ENCODE data around the gene MBTPS1.

MBTPS1 gene

DNA sequence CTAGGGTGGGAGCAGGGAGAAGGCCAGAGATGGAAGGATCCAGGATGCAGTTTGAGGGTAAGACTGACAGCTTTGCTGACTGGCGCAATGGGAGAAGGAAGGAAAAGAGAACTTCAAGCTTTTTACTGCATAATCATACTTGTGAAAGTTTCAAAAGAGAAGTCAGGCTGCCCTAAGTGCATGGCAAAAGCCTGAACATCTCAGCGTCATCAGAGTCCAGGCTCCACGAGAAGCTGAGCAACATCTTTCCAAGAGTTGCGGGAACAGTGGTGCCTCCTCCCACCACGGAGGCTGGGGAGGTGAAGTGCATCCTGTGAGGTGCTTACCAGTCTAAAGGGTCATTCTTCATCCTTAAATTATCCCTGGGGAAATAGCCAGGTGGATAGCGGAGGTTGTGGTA is 47.2 kb downstream of the MBTPS1 start:
- no peak for DNase-seq

DNA sequence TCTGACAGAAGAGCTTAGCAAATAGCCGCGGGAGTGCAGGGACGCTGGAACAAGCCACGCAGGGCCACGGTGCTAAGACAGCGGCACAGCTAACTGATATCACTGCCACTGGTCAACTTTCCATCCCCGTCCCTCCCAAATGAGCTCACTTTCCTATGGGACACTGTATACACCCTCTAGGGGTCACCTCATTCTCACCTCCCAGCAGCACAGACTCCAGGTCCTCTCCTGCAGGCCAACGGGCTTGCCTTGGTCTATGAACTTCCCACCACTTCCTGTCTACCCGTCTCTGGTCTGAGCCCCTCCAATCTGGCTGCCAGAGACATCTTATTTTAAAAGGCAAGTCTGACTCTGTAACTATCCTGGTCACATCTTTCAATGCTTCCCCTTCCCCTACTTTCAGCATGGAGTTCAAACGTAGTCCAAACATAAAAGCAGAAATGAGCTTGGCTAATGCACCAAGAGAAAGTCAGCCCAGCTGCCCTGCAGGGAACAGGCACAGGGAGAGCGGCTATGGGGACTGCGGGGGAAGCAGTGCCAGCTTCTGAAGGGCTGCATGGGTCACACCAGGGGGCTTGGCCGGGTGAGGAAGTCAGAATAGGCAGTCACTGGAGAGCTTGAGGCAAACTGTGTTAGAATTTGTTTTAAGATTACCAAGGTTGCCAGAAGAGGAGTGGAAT is 47.8 kb downstream of the MBTPS1 start:
- DNase-seq, result no peak

GRCh38 chr16:84068041-84068440 is 48.7 kb downstream of the MBTPS1 start:
- no peak for DNase-seq

- DNase-seq, result no peak
Observed at GRCh38 chr16:84067640-84068039, 49.1 kb downstream of the MBTPS1 start.

GRCh38 chr16:84065536-84066132 is 51.1 kb downstream of the MBTPS1 start:
- DNase-seq, result no peak

DNA sequence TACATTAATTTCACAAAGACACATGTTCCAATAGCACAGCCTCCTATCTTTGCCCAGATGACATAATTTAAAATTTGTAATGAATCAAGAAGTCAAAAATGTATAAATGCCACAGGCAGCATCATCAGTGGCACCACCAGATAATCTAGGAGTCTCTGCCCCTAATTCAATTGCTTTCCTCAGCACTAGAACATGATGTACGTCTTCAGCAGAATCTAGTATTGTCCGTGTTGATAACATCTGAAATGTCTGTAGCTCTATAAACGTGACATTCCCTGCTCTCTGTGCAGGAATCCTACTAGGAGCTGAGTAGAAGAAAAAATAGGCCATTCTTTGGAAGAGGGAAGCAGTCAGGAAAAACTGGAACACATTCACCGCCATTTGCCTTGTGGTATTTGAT is 52.8 kb downstream of the MBTPS1 start:
- no peak for DNase-seq

DNA sequence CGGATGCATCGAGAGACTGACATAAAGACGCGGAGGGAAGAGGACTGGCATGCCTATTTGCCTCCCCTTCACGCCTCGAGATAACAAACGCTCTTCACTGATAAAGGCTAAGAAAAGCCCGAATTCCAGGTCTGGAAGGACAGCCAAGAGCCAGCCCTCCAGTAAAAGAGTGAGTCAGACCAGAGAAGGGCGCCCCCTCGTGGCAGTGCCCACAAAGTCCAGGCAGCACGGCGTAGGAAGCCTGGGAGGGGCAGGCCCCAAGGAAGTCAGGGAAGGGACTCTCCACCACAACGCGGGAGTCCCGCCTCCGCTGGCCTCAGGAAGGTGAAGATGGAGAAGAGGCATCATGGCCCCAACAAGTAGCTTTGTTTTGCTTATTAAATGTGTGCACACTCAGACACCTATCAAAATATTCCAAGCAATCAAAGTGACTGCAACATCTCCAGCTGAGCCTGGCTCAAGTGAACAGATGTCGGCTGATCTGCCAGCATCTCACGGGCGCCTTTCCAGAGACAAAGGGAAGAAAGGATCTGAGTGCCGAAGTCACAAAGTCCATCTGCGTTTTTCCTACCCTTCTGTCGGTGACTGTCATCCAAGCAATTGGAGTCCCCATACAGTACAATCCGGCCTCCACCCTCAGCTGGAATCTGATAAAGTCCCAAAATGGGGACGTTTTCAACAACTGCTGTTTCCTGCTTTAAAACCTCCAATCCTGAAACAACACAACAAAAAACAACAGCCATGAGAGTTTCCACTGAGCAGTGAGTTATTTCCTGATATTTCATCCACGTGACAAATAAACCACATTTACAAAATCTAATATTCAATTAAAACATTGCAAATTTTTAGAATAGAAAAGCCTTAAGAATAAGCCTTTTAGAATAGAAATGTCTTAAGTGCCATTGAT is 53.8 kb downstream of the MBTPS1 start:
- peak; percentile 31 for DNase-seq

DNA sequence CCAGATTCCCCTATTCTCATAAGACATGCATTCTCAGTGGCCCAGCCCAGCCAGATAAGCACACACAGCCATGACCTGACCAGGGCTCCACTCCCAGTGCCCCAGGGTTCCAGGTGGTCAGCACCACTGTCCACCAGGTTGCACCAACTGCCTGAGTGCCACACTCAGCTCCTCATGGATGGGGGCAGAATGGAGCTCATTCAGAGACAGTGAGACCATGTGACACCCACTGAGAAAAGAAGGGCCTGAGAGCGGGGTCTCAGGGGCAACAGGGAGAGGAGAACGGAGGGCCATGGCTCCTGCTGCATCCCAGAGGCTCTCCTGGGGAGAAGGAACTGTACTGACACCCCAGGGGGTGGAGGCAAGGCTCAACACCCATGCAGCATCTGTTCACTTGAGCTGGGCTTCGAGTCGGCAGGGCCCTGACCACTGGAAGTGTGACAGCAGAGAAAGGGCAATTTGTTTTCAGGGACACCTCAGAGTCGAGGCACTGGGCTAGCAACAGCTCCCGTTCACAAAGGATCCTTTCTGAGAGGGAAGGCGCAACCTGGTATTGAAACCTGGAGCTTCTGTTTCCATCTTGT is 55.4 kb downstream of the MBTPS1 start:
- no peak for DNase-seq

DNA sequence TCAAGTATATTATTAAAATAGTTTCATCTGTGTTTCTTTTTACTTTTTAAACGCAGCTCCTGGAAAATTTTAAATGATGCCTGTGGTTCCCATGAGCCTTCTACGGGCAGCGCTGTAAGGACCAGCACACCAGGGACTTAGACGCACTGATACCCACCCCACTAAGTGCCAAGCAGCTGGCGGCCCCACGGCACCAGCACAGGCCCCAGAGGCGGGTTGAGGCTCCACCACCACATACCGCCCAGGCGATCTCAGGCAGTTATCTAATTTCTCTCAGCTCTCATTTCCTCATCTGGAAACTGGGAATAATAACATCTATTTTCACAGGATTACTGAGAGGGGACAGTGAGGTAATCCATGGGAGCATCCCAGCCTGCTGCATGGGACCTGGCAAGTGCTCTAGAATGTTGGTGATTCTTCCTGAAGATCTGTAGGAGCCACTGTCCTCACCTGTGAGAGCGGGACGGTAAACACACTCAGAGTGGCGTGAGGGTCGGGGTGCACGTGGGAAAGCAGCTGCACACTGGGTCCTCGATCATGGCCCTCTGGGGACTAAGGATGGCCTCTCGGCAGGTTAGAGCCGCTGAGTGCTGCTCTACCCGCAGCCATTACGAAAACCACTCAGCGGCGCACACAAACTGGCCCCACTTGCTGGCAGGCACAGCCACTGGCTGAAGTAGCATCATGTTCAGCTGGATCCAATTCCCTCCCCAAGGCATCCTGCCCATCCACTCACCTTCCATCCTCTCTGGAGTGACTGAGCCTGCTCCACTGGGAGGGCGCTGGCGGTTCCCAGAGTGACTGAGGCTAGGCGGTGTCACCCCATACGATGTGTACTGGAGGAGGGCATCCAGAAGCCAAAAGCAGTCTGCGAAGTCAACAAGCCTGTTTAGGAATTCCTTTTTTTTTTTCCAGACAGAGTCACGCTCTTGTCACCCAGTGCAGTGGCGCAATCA is 56.5 kb downstream of the MBTPS1 start:
- DNase-seq, result no peak

- DNase-seq, result no peak
Observed at GRCh38 chr16:84059111-84059510, 57.6 kb downstream of the MBTPS1 start.

- DNase-seq, result no peak
Observed at GRCh38 chr16:84058664-84059063, 58.1 kb downstream of the MBTPS1 start.

DNA sequence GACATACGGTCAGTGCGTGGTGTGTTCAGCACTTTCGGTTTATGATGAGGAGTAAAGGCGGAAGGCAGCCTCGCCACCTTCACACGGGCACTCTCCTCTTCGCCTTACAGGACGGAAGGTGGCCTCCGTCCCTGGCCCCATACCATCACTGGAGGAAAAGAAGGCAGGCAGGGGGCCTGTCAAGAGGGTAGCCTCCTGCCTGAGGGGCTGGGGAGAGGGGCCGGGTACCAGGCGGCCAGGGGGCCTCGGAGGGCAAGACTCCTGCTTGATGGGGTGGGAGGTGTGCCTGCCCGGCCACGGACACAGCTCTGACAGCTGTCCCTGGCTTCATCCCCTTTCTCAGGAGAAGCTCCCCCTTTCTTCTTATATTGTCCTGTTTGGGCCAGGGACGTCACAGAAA is 58.5 kb downstream of the MBTPS1 start:
- no peak for DNase-seq

DNA sequence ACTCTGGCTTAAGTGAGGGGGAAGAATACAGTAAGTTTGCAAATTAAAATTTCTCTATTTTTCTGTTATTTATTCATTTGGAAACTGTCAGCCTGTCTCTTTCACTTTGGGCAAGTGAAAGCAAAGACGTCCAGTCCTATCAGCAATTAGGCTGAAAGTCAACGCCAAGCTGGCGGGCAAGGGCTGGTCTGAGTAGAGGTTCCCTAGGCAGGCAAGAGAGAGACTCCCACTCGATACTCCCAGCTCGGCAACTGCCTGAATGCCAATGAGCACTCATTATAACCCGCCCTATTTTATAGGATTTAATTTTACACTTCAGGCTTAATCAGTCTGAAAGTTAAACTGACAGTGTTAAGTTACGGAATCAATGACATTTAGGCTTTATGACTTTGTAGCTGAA is 59.8 kb downstream of the MBTPS1 start:
- DNase-seq, result no peak

DNA sequence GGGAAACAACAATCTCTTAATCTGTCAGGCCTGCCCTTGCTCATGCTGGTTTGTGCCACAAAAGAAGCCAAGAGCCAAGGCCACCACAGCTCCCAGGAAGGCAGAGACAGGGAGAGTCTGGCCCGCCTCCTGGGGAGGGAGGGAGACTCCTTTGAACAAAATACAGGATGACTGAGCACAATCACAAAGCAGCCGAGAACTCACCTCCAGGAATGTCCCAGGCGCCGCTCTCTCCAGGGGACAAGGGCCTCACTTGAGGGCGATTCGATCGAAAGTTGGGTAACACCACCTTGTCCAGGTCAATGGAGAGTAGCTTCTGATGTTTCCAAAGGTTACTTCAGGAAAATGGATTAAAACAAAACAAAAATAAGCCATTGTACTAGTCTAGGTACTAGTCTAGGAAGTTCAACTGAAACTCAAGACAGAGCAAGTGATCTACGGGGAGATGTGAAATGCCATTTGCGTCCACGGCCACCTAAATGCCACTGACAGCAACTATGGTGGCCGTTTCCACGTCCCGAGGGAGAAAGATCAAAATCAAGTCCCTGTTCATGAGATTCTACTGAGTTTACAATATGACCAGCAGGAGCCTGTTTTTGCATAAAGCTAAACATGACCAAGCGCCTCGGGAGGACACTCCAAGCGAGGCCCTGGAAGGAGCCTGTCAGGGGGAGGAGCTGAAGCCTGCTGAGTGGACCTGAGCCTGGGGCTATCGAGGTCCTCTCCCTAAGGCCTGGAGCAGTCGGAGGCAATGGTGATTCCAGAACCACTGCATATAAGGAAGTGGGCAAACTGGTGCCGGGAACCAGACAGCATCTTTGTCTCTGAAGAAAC is 60.7 kb downstream of the MBTPS1 start:
- DNase-seq, result no peak

- no peak for DNase-seq
Observed at GRCh38 chr16:84055366-84055765, 61.4 kb downstream of the MBTPS1 start.

DNA sequence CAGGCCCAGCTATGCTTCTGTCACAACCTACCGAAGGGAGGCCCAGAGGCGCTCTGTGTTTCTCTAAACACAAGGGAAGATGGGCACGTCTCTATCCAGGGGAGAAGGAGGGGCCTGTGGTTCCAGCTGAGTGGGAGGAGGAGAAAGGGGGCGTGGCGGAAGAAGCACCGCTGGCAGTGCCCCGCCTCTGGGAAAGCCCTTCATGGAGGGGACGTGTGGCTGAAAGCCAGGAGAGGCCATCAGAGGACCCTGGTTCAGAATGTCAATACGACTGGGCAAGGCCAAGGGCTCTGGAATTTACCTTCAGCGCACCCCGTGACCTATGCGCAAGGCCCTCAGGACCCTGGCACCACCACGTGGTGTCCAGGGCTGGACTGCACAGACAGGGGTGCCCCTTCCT is 61.8 kb downstream of the MBTPS1 start:
- no peak for DNase-seq

GRCh38 chr16:84054271-84054670 is 62.5 kb downstream of the MBTPS1 start:
- DNase-seq, result no peak

DNA sequence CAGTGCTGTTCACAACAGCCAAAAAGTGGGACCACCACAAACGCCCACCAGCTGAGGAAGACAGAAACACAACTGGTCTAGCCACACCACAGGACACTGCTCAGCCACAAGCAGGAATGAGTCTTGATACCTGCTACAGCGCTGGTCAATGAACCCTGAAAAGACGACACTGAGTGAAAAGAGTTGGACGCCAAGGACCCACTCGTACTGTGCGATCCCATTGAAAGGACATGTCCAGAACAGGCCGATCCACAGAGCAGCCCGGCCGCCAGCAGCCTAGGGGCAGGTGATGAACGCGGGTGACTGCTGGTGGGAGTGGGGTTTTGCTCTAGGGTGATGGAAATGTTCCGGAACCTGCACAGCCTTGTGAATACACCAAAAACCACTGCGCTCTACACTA is 63.5 kb downstream of the MBTPS1 start:
- no peak for DNase-seq

GRCh38 chr16:84052071-84052622 is 64.6 kb downstream of the MBTPS1 start:
- no peak for DNase-seq

DNA sequence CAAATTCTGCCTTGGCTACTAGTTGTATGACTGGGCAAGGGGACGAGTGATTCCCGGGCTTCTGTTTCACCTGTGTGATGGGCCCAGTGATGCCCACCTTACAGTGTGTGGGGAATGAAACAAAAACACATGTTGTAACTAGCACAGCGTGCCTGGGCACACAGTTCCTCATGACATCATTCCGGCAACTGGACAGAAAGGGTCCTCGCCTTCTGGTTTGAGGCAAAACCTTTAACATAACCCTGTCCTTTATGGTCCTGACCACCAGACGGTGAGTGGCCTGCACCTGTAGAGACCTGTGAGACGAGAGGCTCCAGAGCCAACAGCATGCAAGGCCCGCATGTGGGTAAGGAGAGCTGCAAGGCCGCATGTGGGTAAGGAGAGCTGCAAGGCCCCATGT is 66.4 kb downstream of the MBTPS1 start:
- DNase-seq, result no peak

GRCh38 chr16:84049403-84050060 is 67.2 kb downstream of the MBTPS1 start:
- no peak for DNase-seq
